ENCODE data around the gene SLMAP.

Gene SLMAP, protein sequence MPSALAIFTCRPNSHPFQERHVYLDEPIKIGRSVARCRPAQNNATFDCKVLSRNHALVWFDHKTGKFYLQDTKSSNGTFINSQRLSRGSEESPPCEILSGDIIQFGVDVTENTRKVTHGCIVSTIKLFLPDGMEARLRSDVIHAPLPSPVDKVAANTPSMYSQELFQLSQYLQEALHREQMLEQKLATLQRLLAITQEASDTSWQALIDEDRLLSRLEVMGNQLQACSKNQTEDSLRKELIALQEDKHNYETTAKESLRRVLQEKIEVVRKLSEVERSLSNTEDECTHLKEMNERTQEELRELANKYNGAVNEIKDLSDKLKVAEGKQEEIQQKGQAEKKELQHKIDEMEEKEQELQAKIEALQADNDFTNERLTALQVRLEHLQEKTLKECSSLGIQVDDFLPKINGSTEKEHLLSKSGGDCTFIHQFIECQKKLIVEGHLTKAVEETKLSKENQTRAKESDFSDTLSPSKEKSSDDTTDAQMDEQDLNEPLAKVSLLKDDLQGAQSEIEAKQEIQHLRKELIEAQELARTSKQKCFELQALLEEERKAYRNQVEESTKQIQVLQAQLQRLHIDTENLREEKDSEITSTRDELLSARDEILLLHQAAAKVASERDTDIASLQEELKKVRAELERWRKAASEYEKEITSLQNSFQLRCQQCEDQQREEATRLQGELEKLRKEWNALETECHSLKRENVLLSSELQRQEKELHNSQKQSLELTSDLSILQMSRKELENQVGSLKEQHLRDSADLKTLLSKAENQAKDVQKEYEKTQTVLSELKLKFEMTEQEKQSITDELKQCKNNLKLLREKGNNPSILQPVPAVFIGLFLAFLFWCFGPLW

GRCh38 chr3:57755741-57756527, at the start of gene SLMAP:
SLMAP (plus strand) TSS chr3:57756309; CDS start chr3:57757652, 1,343 bp downstream.
- DNase-seq (ENCODE audit: low spot score) = peak; percentile 98

GRCh38 chr3:57706462-57706861, 49.6 kb upstream of the SLMAP start:
- peak; percentile 73 for DNase-seq (ENCODE audit: low spot score)

DNA sequence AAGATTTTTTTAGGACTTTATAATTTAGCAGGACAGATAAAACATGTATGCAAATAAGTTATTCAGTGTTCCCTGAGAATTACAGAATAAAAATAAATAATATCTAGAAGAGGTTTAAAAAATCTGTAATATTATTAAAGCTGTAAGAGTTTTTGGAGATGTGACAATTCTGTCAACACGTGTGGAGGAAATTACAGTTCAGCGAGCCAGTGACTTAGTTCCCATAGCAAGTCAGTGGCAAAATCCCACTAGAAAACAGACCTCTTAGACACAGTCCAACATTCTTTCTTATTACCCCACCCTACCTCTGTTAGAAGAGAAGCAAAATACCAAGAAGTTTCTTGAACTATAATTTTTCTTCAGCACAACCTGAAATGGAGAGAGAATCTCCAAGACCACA, 47.1 kb upstream of the SLMAP start:
- no peak for DNase-seq (ENCODE audit: low spot score)

DNA sequence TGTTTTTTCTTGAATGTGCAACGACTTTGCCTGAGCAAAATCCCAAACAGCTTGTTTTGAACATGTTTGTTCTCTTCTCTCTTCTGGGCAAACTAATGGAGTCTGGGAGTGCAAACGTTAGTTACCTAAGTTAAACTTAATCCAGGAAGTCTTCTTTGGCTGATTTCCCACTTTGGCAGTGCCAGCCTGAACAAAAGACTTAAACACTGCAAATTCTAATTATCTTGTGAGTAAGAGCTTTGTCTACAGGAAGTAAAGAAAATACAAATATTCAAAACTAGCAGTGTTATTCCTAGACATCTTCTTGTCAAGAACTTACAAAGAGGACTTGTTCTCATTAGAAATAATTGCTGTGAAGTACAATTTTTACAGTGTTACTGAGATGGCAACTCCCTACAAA, 46.5 kb upstream of the SLMAP start:
- DNase-seq (ENCODE audit: low spot score) = no peak

GRCh38 chr3:57715686-57716085, 40.4 kb upstream of the SLMAP start:
- DNase-seq (ENCODE audit: low spot score) = no peak

GRCh38 chr3:57717205-57717868, 38.8 kb upstream of the SLMAP start:
- no peak for DNase-seq (ENCODE audit: low spot score)

- DNase-seq (ENCODE audit: low spot score) = no peak
Observed at GRCh38 chr3:57718118-57718517, 38.0 kb upstream of the SLMAP start.

DNA sequence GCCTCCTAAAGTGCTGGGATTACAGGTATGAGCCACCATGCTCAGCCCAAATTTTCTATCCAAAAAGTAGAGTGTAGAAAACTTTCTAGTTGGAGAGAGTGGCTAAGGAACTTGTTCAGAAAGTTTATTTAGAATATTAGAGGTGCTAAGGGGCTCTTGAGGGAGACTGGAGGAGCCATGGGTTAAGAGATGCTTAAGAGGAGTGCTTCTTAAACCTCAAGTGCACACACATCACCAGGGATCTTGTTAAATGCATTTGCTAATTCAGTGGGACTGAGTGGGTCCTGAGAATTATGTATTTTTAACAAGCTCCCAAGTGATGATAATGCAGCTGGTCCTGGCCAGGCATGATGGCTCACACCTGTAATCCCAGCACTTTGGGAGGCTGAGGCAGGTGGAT, 29.7 kb upstream of the SLMAP start:
- DNase-seq (ENCODE audit: low spot score) = no peak

DNA sequence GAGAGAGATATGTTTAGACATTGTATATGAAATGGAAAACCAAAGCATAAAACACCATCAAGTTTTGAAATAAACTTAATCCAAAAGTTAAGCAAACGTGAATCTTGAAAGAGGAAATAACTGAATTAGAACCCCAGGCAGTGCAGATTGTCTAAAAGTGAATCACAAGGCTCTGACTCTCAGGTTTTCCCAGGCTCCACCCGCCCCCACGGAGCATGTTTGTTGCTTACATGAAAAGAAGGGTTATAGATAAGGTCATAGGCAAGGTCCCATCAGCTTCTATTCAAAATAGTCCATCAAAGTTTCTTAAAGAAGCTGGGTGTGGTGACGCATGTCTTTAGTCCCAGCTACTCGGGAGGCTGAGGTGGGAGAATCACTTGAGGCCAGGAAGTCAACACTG, 29.0 kb upstream of the SLMAP start:
- no peak for DNase-seq (ENCODE audit: low spot score)

DNA sequence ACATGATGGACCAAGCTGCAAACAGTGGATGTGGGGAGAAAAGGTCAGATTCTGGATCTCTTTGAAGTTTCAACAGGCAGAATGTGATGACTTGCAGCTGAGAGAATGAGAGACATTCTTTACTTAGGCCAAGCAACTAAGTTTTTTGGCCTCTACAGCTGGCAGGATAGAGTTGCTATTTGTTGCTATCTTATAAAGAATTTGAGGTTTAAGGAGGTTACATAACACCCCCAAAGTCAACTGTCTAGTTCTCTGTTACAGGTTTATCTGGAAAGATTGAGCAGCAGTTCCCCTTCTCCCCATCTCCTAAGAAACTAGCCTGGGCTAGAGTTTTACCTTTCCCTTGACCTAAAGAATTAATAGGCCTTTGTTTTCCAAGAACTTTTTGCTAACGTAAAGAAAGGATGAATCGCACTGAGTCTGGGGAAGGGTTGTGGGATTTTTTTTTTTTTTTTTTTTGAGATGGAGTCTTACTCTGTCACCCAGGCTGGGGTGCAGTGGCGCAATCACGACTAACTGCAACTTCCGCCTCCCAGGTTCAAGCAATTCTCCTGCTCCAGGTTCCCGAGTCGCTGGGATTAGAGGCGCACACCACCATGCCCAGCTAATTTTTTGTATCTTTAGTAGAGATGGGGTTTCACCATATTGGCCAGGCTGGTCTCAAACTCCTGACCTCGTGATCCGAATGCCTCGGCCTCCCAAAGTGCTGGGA, 26.6 kb upstream of the SLMAP start:
- DNase-seq (ENCODE audit: low spot score) = no peak

DNA sequence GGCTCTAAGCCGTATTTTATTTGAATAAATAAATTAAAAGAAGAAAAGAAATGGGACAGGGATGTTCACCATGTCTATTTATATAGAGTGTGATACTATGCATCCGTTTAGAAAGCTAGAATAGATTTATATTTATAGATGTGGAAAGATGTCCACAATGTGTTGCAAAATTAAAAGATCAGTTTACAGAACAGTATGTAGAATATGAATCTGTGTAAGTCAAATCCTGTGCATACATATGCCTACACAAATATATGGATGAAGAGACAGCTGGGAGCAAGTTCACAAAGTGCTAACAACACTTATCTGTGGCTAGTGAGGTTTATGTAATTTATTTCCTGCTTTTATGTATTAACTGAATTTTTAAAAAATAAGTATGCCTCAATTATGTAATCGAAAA, 25.4 kb upstream of the SLMAP start:
- no peak for DNase-seq (ENCODE audit: low spot score)

- no peak for DNase-seq (ENCODE audit: low spot score)
Observed at GRCh38 chr3:57731311-57731710, 24.8 kb upstream of the SLMAP start.

DNA sequence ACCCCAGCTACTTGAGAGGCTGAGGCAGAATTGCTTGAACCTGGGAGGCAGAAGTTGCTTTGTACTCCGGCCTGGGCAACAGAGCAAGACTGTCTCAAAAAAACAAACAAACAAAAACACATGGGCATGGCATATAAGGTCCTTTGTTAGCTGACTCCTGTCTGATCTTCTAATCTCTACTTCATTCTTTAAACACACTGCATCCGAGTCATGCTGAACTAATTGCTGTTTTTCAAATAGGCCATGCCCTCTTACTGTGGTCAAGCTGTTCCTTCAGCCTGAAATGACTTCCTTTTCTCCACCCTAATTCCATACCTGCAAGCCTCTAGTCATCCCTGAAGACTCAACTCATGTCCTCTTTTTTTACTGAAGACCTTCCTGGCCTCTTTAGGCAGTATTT, 22.3 kb upstream of the SLMAP start:
- no peak for DNase-seq (ENCODE audit: low spot score)

- DNase-seq (ENCODE audit: low spot score) = no peak
Observed at GRCh38 chr3:57735405-57735804, 20.7 kb upstream of the SLMAP start.

DNA sequence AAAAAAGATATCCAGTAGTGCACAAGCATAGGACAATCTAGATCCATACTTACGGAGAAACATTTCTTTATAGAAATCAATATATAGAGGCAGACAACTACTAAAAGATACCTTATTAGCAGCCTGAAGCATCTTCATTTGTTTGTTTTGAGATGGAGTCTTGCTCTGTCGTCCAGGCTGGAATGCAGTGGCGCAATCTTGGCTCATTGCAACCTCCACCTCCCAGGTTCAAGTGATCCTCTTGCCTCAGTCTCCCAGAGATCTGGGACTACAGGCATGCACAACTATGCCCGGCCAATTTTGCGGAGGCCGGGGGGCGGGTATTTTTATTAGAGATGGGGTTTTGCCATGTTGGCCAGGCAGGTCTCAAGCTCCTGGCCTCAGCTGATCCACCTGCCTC, 18.3 kb upstream of the SLMAP start:
- no peak for DNase-seq (ENCODE audit: low spot score)

- no peak for DNase-seq (ENCODE audit: low spot score)
Observed at GRCh38 chr3:57738391-57738790, 17.7 kb upstream of the SLMAP start.

DNA sequence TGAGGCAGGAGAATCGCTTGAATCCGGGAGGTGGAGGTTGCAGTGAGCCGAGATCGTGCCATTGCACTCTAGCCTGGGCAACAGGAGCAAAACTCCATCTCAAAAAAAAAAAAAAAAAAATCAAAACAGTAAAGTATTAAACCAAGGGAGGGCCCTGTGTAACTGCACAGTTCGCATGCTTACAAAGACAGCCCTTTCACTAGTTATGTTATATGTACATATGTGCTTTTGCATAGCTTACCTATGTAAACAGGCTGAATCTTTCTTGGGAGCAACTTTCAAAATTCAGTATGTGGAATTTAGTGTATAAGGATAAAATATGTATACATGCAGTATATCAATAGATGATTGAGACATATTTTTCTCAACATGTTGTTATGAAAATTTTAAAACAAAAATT, 16.1 kb upstream of the SLMAP start:
- no peak for DNase-seq (ENCODE audit: low spot score)

DNA sequence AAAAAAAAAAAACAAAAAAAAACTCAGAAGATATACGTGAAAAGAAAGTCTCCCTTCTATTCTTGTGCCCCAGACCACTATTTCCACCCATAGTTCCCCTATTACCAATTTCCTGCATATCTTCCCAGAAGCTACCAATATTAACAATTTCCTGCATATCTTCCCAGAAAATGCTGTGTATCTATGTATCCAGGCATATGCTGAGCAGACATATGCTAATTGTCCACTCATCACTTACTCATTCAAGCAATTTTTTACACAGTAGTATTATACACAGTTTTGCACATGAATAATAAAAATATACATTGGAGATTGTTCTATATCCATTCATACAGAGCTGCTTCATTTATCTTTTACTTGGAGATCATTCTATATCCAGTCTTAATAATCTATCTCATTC, 12.6 kb upstream of the SLMAP start:
- DNase-seq (ENCODE audit: low spot score) = no peak

- DNase-seq (ENCODE audit: low spot score) = no peak
Observed at GRCh38 chr3:57745101-57745500, 11.0 kb upstream of the SLMAP start.

DNA sequence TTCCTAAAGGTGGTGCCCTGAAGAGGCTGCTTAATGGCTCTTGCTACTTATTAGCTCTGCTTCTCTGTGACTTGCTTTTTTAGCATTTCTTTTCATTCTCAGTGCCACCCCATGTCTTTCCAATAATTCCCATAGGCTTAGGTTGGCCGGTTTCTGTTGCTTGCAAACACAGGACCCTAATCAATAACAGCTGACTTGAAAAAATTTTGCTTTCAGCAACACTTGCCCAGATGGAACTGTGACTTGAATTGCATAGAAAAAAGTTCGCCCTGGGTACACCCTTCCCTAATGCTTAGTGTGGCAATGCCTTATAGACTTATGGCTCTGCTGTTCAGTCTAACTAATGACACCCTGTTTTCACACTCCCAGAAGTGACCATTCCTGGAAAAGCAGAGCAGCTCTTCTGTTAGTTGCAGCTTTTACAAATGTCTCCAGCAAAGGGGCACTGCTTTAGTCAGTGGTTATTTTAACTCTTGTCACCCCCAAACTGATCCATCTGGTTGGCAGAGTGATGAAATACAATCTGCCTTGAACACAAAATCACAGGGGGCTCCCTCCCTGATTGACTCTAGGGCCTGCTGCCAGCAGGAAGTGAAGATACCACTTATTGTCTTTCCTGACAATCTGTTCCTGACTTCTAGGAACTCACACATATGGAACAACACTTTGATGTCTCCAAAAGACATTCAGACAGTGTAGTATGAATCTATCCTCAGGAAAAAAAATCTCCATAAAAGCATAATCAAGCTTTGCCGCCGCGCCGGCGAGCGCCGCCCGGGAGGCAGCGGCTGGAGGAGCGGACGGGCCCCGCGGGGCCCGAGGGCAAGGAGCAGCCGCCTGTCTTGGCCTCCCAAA, 9.7 kb upstream of the SLMAP start:
- DNase-seq (ENCODE audit: low spot score) = no peak
